PC-3 (cell line): Measurements from ENCODE around the gene EPB41L5.

Source experiments
- EZH2 ChIP-seq: fragments of 300-600 bp; sonication (generic); IDR thresholded peaks from one replicate; pipeline ENCODE4 v1.6.1; 2017; ENCODE audit warnings: antibody characterized with exemption, mild to moderate bottlenecking, low read length; ENCODE audit not compliant: unreplicated experiment
- TF ChIP-seq, protein P1 (sequence below): fragments of 300-600 bp; sonication (generic); conservative IDR thresholded peaks from 2 replicates; pipeline ENCODE4 v1.5.1; 2017; ENCODE audit warnings: antibody characterized with exemption, low read depth, mild to moderate bottlenecking, low read length

DNA sequence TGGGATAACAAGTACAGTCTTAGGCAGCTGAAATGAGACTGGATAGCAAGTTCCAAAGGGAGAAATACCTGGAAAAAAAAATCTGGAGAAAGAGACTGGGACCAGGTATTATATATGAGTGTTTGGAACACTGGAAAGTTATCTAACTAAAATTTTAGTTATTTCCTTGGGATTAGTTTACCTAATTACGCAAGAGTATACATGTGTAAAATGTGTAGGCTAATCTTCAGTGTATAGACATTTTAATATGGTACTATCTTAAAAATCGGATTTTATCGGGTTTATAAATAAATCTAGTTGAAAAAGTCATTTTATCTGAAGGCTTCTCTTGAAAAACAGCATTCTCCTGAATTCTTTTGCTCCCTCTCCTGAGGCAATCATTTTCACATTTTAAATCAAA, 3.9 kb downstream of the EPB41L5 start:
- TF ChIP-seq, protein P1, sequence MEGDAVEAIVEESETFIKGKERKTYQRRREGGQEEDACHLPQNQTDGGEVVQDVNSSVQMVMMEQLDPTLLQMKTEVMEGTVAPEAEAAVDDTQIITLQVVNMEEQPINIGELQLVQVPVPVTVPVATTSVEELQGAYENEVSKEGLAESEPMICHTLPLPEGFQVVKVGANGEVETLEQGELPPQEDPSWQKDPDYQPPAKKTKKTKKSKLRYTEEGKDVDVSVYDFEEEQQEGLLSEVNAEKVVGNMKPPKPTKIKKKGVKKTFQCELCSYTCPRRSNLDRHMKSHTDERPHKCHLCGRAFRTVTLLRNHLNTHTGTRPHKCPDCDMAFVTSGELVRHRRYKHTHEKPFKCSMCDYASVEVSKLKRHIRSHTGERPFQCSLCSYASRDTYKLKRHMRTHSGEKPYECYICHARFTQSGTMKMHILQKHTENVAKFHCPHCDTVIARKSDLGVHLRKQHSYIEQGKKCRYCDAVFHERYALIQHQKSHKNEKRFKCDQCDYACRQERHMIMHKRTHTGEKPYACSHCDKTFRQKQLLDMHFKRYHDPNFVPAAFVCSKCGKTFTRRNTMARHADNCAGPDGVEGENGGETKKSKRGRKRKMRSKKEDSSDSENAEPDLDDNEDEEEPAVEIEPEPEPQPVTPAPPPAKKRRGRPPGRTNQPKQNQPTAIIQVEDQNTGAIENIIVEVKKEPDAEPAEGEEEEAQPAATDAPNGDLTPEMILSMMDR, result no peak
- no peak for TF ChIP-seq EZH2
